Measurements from ENCODE around the gene IGFBP5. TPM values are rescaled to one million over a fixed set of nuclear protein-coding genes. Genes with fewer than 3 reads are reported as not detected.

The IGFBP5 gene, protein sequence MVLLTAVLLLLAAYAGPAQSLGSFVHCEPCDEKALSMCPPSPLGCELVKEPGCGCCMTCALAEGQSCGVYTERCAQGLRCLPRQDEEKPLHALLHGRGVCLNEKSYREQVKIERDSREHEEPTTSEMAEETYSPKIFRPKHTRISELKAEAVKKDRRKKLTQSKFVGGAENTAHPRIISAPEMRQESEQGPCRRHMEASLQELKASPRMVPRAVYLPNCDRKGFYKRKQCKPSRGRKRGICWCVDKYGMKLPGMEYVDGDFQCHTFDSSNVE
- 100 to 1,000 TPM; 352 to 398 (median 376) TPM for polyA plus RNA-seq (ENCODE audit: insufficient read length in 3 of 3)

- DNase-seq (ENCODE audit: low read depth in 3 of 3, low spot score in 2 of 3) = peak; percentile 83 to 91 (median 89)
Measured at GRCh38 chr2:216695401-216695821, at the start of gene IGFBP5. Gene IGFBP5, minus strand, starts transcription at chr2:216695549. Its CDS starts 774 bp downstream, at chr2:216694775.

DNA sequence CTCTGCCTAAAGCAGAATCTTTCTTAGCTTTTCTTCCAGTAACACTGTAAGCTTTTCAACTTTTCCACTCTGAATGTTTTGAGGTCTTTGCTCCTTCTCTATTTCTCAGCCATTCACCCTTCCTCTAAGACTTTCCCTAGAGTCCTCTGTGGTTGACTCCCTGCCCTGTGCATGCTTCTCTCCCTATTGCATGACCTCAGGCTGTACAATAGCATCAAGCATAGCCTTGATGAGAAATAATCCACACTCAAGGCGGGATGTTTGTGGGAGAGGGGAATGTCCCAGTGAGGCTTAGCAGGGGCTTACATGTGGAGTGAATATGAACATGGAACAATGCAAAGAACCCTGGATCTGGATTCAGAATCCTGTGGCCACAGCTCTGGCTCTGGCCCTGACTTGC lies 48.4 kb upstream of the IGFBP5 start:
- no peak for DNase-seq (ENCODE audit: low read depth in 3 of 3, low spot score in 2 of 3)

DNA sequence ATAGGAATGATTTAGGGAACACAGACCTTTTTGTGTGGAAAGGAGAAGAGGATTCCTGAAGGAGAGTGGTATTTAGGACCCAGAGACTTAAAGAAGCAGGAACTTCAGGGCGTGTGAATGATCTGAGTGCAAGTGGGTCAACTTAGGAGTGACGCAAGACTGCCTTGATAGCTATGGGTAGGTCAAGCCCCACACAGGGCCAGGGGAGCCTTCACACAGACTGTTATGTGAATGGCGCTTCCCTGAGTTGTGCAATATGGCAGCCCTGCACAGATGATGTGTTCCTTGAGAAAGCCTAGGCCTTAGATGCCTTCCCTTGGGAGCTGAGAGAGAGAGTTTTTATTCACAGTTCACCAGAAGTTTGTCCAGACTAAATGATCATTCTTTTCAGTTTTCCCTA lies 47.1 kb upstream of the IGFBP5 start:
- no peak for DNase-seq (ENCODE audit: low read depth in 3 of 3, low spot score in 2 of 3)

GRCh38 chr2:216741223-216741593 lies 45.9 kb upstream of the IGFBP5 start:
- DNase-seq (ENCODE audit: low read depth in 3 of 3, low spot score in 2 of 3) = no peak

DNA sequence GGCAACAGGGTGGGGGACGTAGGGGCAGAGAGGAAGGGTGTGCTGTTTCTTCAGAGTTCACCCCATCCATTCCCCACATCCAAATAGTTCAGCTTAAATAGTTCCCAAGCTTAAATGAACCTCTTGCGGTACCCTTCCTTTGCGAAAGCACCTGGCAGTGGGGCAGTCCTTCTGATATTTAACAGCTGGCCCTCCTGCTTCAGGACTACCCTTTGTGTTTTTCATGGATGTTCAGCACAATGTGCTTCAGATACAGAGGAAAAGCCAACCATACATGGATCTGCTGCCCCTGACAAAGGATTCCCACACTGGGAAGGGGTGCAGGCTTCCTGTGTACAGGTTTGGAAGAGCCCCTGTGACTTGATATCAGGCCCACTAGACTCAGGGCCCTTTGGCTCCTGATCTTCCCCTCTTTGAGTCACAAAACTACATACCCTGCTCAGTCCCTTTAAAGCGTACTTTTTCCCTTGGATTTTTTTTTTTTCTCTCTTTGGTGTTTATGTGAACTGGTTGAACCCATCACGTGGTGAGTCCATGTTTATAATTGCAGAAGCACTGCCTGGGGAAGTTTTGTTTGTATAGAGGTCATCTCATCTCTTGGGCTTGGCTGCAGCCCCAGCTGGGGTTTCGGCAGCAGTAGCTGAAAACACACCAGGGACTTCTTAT lies 45.3 kb upstream of the IGFBP5 start:
- no peak for DNase-seq (ENCODE audit: low read depth in 3 of 3, low spot score in 2 of 3)

DNA sequence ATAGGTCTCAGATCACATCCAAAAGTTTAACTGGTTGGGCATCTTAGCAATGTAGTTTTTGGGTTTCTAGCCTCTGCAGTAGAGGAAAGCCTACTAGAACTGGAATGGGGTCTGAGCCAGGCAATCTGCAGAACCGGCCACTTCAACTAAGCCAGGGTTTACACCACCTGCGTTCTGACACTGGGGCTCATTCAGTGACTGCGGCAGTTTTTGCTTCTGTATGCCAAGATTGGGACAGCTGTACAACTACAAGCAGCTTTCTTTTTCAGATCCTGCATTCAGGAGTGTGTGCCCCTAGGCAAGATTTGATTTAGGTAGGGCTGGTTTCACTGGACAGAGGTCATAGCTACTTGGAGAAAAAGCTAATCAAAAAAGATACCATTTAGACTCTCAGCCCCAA lies 43.7 kb upstream of the IGFBP5 start:
- no peak for DNase-seq (ENCODE audit: low read depth in 3 of 3, low spot score in 2 of 3)

DNA sequence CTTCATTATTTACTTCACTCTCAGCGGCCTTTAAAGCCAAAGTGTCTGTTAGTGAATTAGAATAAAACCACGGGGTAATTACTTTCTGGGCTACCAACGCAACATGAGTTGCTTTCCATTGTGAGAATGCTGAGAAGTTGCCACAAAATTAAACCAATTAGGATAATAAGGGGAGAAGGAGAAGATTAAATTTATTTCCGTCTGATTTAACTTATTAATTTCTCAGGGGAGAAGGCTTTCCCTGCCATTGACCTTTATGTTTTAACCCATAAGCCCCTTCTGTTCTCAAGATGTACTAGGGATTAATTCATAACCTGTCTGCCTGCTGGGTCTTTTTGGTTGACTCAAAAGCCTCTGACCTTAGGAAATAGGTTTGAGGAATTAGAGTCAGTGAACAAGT lies 42.3 kb upstream of the IGFBP5 start:
- no peak for DNase-seq (ENCODE audit: low read depth in 3 of 3, low spot score in 2 of 3)

GRCh38 chr2:216736326-216736725 lies 41.0 kb upstream of the IGFBP5 start:
- DNase-seq (ENCODE audit: low read depth in 3 of 3, low spot score in 2 of 3) = no peak

DNA sequence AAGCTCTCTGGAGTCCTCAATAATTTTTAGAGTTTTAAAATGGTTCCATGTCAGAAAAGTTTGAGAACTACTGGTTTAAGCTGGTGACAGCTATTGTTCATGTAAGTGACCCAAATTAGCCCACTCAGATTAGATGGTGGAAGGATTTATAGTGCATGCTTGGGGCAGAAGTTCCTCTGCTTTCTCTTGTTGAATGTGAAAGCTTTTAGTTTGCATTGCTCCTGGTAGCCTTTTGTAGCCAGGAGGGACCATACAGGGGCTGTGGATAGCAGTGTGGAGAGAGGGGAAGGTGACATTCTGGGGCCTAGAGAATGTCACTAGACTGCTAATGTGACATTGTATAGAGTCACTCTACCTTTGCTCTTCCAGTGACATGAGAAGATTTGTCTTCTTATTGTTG lies 40.3 kb upstream of the IGFBP5 start:
- DNase-seq (ENCODE audit: low read depth in 3 of 3, low spot score in 2 of 3) = no peak

DNA sequence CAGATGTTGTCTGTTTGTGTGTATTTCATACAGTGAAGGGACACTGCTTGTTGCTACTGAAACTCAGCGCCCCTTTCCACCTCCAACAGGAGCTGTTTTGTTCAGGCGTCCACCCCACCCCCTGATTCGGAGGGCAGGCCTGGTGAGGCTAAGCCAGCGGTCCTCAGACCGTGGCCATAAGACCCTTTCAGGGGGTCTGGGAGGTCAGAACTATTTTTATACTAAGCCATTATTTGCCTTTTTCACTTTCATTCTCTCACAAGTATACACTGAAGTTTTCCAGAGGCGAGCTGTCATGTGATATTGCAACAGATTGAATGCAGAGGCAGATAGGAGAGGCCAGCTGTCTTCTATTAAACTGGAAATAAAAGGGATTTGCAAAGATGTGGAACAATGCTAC lies 39.7 kb upstream of the IGFBP5 start:
- peak; percentile 40 to 52 (median 47) for DNase-seq (ENCODE audit: low read depth in 3 of 3, low spot score in 2 of 3)

GRCh38 chr2:216733046-216733445 lies 37.7 kb upstream of the IGFBP5 start:
- DNase-seq (ENCODE audit: low read depth in 3 of 3, low spot score in 2 of 3) = no peak

DNA sequence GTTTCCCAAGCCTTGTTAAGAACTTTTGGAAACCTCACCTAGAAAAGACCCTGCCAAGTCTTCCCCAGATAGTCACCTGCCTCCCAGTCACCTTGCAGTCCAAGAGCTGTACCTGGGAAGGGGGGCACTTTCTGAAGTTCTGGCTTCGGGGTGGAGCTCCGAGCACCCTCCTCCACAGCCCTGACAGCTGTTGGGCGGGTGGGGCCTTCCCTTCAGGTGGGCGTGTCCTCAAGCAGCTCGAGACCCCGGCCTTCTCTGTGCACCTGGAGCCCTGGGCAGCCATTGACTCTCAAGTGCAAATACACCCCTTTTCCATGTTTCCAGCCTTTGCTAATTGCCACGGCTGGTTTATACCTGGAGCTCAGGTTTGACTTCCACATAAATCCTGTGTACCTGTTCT lies 37.0 kb upstream of the IGFBP5 start:
- no peak for DNase-seq (ENCODE audit: low read depth in 3 of 3, low spot score in 2 of 3)

GRCh38 chr2:216731465-216731864 lies 36.1 kb upstream of the IGFBP5 start:
- DNase-seq (ENCODE audit: low read depth in 3 of 3, low spot score in 2 of 3) = no peak

GRCh38 chr2:216730871-216731270 lies 35.5 kb upstream of the IGFBP5 start:
- no peak for DNase-seq (ENCODE audit: low read depth in 3 of 3, low spot score in 2 of 3)

DNA sequence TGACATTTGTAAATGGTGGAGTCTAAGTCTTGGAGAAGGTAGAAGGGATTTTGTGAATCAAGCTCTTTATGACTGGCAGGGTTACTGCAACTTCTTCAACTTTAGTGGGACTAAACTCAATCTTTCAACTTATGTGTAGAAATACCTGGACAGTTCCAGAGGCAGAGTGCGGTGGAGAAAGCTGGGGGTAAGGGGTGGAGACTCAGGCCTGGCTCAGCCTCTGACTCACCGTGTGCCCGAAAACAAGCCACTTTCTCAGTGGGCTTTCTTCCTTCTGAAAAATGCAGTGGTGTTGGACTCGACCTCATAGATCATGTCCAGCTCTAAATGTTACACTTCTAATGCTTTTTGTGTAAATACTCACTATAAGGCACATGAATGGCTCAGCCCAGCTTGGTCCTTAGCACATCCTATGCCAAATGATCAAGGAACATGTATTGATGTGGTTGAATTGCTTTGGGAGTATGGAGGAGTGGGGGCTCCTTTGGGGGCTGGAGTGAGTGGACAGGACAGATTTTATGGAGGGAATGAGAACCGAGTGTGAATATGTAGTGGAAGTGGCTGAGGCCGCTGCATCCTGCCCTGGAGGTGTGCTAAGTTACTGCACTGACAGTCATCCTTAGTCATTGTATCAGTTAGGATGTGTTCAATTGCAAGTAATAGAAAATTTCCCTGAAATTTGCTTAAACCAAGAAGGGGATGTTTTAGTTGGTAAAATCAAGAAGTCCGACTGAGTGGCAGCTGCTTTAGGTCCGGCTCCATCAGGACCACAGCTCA lies 32.2 kb upstream of the IGFBP5 start:
- no peak for DNase-seq (ENCODE audit: low read depth in 3 of 3, low spot score in 2 of 3)

GRCh38 chr2:216724190-216724589 lies 28.8 kb upstream of the IGFBP5 start:
- no peak for DNase-seq (ENCODE audit: low read depth in 3 of 3, low spot score in 2 of 3)

GRCh38 chr2:216721141-216721540 lies 25.8 kb upstream of the IGFBP5 start:
- no peak for DNase-seq (ENCODE audit: low read depth in 3 of 3, low spot score in 2 of 3)

- DNase-seq (ENCODE audit: low read depth in 3 of 3, low spot score in 2 of 3) = no peak
Measured at GRCh38 chr2:216720722-216721121, 25.4 kb upstream of the IGFBP5 start.

DNA sequence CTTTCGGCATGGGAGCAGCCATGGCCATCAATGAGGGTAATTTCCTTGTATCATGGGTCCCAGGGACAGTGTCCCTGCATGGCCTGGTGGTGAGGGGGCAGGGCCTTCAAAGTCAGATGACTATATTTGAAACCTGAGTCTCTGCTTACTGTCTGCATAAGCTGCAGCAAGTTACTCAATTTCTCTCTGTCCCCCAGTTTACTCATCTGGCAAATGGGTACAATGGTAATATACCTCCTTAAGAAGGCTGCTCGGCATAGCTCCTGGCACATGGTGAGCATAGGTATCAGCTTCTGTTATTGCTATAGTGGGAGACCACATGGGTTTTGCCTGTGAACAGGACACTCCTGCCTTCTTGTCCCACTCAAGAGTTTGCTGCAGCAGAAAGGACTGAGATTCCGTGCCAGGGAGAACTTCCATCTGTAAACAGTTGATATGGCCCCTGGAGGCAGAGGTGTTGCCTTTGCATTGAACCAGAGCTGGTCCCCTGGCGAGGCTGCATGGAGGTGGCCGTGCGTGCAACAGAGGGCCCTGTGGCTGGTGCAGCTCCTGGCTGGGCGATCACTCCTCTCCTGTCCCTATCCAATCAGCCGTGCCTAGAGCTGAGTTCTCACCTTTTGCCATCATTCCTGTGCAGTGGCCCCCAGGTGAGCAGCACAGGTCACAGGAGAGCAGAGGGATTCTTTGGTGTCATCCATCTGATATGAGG lies 22.7 kb upstream of the IGFBP5 start:
- no peak for DNase-seq (ENCODE audit: low read depth in 3 of 3, low spot score in 2 of 3)

DNA sequence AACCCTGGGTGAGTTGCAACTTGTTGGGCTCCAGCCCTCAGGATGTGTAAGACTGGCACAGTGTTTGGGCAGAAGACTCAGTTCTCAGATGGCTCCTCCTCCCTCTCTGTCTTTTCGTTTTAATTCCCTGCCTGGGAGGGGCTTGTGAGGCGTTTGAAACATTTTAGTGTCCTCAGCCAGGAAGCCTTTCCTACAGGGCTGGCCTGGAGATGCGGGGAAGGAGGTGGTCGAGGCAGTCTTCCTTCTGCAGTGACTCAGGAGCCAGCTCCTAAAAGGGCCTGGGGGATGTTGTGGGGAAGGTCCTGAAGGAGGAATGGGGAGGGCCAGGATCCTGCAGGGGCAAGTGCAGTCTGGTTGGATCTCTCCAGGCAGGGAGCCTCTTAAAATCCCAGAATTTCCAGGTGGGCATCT lies 22.1 kb upstream of the IGFBP5 start:
- DNase-seq (ENCODE audit: low read depth in 3 of 3, low spot score in 2 of 3) = no peak

- no peak for DNase-seq (ENCODE audit: low read depth in 3 of 3, low spot score in 2 of 3)
Measured at GRCh38 chr2:216716109-216716508, 20.8 kb upstream of the IGFBP5 start.
